NT2/D1 (cell line): ENCODE results near the gene GTF2A1L.

Source experiments
- YY1 ChIP-seq: IDR thresholded peaks from 2 replicates; pipeline ENCODE4 v1.6.1; 2011; ENCODE audit not compliant: insufficient read length, insufficient read depth
- ZNF274 ChIP-seq: IDR thresholded peaks from 2 replicates; pipeline ENCODE4 v1.6.1; 2011; ENCODE audit warnings: mild to moderate bottlenecking, low read depth, low read length

DNA sequence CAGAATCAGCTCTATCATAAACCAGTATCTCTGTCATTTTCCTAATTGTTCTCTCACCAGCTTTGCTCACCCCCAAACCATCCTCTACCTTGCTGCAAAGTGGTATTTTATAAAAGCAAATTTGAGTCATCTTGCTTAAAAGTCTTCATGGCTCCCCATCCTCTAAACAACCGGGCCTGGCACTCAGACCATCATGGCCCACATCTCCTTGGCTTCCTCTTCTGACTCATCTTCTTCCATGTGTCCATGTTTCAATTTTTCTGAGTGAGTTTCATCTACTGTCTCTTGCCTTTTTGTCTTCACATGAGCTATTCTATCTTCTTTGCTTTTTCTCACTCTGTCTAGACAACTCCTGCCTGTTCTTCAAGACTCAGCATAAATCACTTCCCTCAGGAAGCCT lies 79.2 kb downstream of the GTF2A1L start:
- TF ChIP-seq YY1, result no peak
- no peak for TF ChIP-seq ZNF274
